GM23338 (cell line): Measurements from ENCODE around the gene RBKS. TPM values are rescaled to one million over a fixed set of nuclear protein-coding genes. Genes with fewer than 3 reads are reported as not detected.

Experiments
- ATAC-seq: fragments of 200-7000 bp; cut with Tn5 transposase; 3 replicates; pipeline ENCODE4 v1.9.1; 2020
- DNase-seq: peaks from one replicate; pipeline ENCODE4 v3.0.0-alpha.2; 2015; ENCODE audit warnings: low spot score
- H2AFZ ChIP-seq: fragments of 200-600 bp; sonication (generic); 2 replicates; pipeline ENCODE4 v1.8.0; 2016; ENCODE audit warnings: antibody characterized with exemption, mild to moderate bottlenecking, moderate library complexity
- H3F3A ChIP-seq: fragments of 200-600 bp; sonication (generic); replicated peaks from 2 replicates; pipeline ENCODE4 v1.8.0; 2017; ENCODE audit warnings: antibody characterized with exemption, mixed run types, low read depth
- H3K27ac ChIP-seq: fragments of 200-600 bp; sonication (generic); 2 replicates; pipeline ENCODE4 v1.6.1; 2016; ENCODE audit warnings: low read depth
- H3K27me3 ChIP-seq: fragments of 200-600 bp; sonication (generic); 2 replicates; pipeline ENCODE4 v1.8.0; 2016; ENCODE audit warnings: mild to moderate bottlenecking, mixed run types, moderate library complexity; ENCODE audit not compliant: insufficient read depth
- H3K36me3 ChIP-seq: fragments of 200-600 bp; sonication (generic); 2 replicates; pipeline ENCODE4 v1.8.0; 2016; ENCODE audit warnings: mild to moderate bottlenecking; ENCODE audit not compliant: insufficient read depth
- H3K4me1 ChIP-seq: fragments of 200-600 bp; sonication (generic); 2 replicates; pipeline ENCODE4 v1.8.0; 2016; ENCODE audit warnings: mild to moderate bottlenecking, moderate library complexity; ENCODE audit not compliant: insufficient read depth
- H3K4me2 ChIP-seq: fragments of 200-600 bp; sonication (generic); 2 replicates; pipeline ENCODE4 v1.7.1; 2017; ENCODE audit warnings: mixed run types
- H3K4me3 ChIP-seq: fragments of 200-600 bp; sonication (generic); 2 replicates; pipeline ENCODE4 v1.6.1; 2016; ENCODE audit warnings: mixed run types
- H3K79me2 ChIP-seq: fragments of 200-600 bp; sonication (generic); replicated peaks from 2 replicates; pipeline ENCODE4 v1.8.0; 2017; ENCODE audit warnings: mild to moderate bottlenecking; ENCODE audit not compliant: insufficient read depth
- H3K9me2 ChIP-seq: fragments of 200-600 bp; sonication (generic); 2 replicates; pipeline ENCODE4 v1.8.0; 2017; ENCODE audit not compliant: insufficient read depth
- H4K20me1 ChIP-seq: fragments of 200-600 bp; sonication (generic); replicated peaks from 2 replicates; pipeline ENCODE4 v1.8.0; 2017; ENCODE audit warnings: mild to moderate bottlenecking; ENCODE audit not compliant: insufficient read depth
- H3K27ac Mint-ChIP-seq: 2 replicates; pipeline ENCODE4 v1.8.0; 2020; ENCODE audit warnings: inconsistent platforms, mild to moderate bottlenecking, moderate library complexity, mixed read lengths
- H3K27me3 Mint-ChIP-seq: 3 replicates; pipeline ENCODE4 v1.8.0; 2022; ENCODE audit warnings: low read depth, mild to moderate bottlenecking, moderate library complexity, mixed read lengths, inconsistent platforms; ENCODE audit not compliant: insufficient read depth, poor library complexity
- H3K36me3 Mint-ChIP-seq: 3 replicates; pipeline ENCODE4 v1.8.0; 2021; ENCODE audit warnings: low read depth, mild to moderate bottlenecking, inconsistent platforms, moderate library complexity, mixed read lengths
- H3K4me1 Mint-ChIP-seq: 3 replicates; pipeline ENCODE4 v1.8.0; 2020; ENCODE audit warnings: mild to moderate bottlenecking, inconsistent platforms, mixed read lengths
- H3K4me3 Mint-ChIP-seq: 3 replicates; pipeline ENCODE4 v1.8.0; 2021; ENCODE audit warnings: moderate library complexity, mild to moderate bottlenecking, inconsistent platforms, mixed read lengths
- H3K9me3 Mint-ChIP-seq: 3 replicates; pipeline ENCODE4 v1.8.0; 2020; ENCODE audit warnings: moderate library complexity, mild to moderate bottlenecking, inconsistent platforms, mixed read lengths
- CREB1 ChIP-seq: fragments of 250-450 bp; sonication (Bioruptor Pico); IDR thresholded peaks from 2 replicates; pipeline ENCODE4 v1.5.0; 2020; ENCODE audit warnings: low read depth, mild to moderate bottlenecking, moderate library complexity
- EZH2 ChIP-seq: fragments of 200-600 bp; sonication (generic); IDR thresholded peaks from one replicate; pipeline ENCODE4 v1.8.0; 2017; ENCODE audit warnings: antibody characterized with exemption, mild to moderate bottlenecking, low read depth; ENCODE audit not compliant: unreplicated experiment
- JUNB ChIP-seq: IDR thresholded peaks from one replicate; pipeline ENCODE4 v1.6.1; 2016; ENCODE audit warnings: antibody characterized with exemption; ENCODE audit not compliant: unreplicated experiment
- NANOG ChIP-seq: IDR thresholded peaks from 2 replicates; pipeline ENCODE4 v1.6.1; 2016; ENCODE audit warnings: antibody characterized with exemption, borderline replicate concordance
- POLR2AphosphoS5 ChIP-seq: IDR thresholded peaks from 2 replicates; pipeline ENCODE4 v1.6.1; 2016; ENCODE audit warnings: antibody characterized with exemption, low read depth
- STAT1 ChIP-seq: IDR thresholded peaks from one replicate; pipeline ENCODE4 v1.6.1; 2016; ENCODE audit warnings: antibody characterized with exemption; ENCODE audit not compliant: unreplicated experiment
- ZNF331 ChIP-seq: fragments of 250-450 bp; sonication (Bioruptor Pico); IDR thresholded peaks from 2 replicates; pipeline ENCODE4 v1.5.0; 2020; ENCODE audit warnings: low read depth, mild to moderate bottlenecking, moderate library complexity
- ZNF462 ChIP-seq: fragments of 250-450 bp; sonication (Bioruptor Pico); IDR thresholded peaks from 2 replicates; pipeline ENCODE4 v1.5.0; 2020; ENCODE audit warnings: mild to moderate bottlenecking, moderate library complexity
- polyA plus RNA-seq: library from polyadenylated mRNA; unstranded; fragments of >200 nt; fragmentation: Nextera tagmentation; extraction: Ambion mirVana; gene quantifications from 2 replicates; pipeline ENCODE4 v1.2.1, GENCODE V29; 2016
- total RNA-seq: library from RNA; depleted of rRNA; stranded (reverse); fragments of >200 nt; shearing (Covaris generic); gene quantifications from 2 replicates; pipeline ENCODE4 v1.2.3, GENCODE V29; 2014
- TF ChIP-seq, protein P1 (sequence below): IDR thresholded peaks from 2 replicates; pipeline ENCODE4 v1.6.1; 2016; ENCODE audit warnings: antibody characterized with exemption
- TF ChIP-seq, protein P2 (sequence below): IDR thresholded peaks from one replicate; pipeline ENCODE4 v1.6.1; 2018; ENCODE audit warnings: antibody characterized with exemption; ENCODE audit not compliant: unreplicated experiment

Gene RBKS
- total and polyA plus RNA-seq, 2 experiments from 2014 or later = 1.3 to 1.5 TPM

DNA sequence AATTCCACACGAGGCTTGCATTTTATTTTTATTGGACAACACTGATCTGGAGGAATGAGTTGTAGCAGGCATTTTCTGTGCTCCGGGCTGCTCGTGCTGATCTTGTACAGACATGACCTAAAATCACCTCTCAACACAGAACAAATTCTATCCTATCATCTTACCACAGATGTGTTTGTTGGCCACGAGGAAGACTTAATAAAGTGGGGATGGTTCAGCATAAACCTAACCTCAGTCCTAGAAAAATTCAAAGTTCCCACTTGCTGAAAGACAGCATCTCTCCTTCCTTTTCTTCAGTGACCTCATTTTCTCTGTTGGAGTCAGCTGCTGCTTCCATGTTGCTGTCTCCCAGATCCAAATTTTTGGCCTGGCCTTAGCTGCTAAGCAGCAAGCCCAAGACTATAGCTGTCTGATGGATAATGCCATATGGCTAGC, 45.3 kb downstream of the RBKS start:
- Histone ChIP-seq H3K27me3 (no peaks in the 10 kb centered on the region), H3K4me1 (no peaks in the 10 kb centered on the region), H3K27ac (no peak overlapping the region), H3K4me2 (no peak overlapping the region), H2AFZ (no peak overlapping the region), H3K9me2 (no peaks in the 10 kb centered on the region), H4K20me1 (no peaks in the 10 kb centered on the region), H3F3A (no peaks in the 10 kb centered on the region), H3K4me3 (no peak overlapping the region), H3K79me2 (no peaks in the 10 kb centered on the region), H3K36me3 (no peaks in the 10 kb centered on the region)
- Mint-ChIP-seq H3K4me3 (no peak overlapping the region), H3K27ac (no peak overlapping the region), H3K36me3 (no peaks in the 10 kb centered on the region), H3K9me3 (no peaks in the 10 kb centered on the region), H3K4me1 (no peaks in the 10 kb centered on the region), H3K27me3 (no peaks in the 10 kb centered on the region)
- TF ChIP-seq CREB1 (CRISPR knock-in tag) (no peak), NANOG (no peak), ZNF462 (no peak), POLR2AphosphoS5 (no peak), EZH2 (no peak), STAT1 (no peak), ZNF331 (CRISPR knock-in tag) (no peak), JUNB (no peak)
- TF ChIP-seq, protein P1, sequence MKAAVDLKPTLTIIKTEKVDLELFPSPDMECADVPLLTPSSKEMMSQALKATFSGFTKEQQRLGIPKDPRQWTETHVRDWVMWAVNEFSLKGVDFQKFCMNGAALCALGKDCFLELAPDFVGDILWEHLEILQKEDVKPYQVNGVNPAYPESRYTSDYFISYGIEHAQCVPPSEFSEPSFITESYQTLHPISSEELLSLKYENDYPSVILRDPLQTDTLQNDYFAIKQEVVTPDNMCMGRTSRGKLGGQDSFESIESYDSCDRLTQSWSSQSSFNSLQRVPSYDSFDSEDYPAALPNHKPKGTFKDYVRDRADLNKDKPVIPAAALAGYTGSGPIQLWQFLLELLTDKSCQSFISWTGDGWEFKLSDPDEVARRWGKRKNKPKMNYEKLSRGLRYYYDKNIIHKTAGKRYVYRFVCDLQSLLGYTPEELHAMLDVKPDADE = no peak
- TF ChIP-seq, protein P2, sequence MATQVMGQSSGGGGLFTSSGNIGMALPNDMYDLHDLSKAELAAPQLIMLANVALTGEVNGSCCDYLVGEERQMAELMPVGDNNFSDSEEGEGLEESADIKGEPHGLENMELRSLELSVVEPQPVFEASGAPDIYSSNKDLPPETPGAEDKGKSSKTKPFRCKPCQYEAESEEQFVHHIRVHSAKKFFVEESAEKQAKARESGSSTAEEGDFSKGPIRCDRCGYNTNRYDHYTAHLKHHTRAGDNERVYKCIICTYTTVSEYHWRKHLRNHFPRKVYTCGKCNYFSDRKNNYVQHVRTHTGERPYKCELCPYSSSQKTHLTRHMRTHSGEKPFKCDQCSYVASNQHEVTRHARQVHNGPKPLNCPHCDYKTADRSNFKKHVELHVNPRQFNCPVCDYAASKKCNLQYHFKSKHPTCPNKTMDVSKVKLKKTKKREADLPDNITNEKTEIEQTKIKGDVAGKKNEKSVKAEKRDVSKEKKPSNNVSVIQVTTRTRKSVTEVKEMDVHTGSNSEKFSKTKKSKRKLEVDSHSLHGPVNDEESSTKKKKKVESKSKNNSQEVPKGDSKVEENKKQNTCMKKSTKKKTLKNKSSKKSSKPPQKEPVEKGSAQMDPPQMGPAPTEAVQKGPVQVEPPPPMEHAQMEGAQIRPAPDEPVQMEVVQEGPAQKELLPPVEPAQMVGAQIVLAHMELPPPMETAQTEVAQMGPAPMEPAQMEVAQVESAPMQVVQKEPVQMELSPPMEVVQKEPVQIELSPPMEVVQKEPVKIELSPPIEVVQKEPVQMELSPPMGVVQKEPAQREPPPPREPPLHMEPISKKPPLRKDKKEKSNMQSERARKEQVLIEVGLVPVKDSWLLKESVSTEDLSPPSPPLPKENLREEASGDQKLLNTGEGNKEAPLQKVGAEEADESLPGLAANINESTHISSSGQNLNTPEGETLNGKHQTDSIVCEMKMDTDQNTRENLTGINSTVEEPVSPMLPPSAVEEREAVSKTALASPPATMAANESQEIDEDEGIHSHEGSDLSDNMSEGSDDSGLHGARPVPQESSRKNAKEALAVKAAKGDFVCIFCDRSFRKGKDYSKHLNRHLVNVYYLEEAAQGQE = no peak
- ATAC-seq = no peak
- no peak for DNase-seq
